Endothelial cell (in vitro differentiated cells): ENCODE data around the gene FIGN. TPM values are rescaled to one million over a fixed set of nuclear protein-coding genes. Genes with fewer than 3 reads are reported as not detected.

Experiments used
- DNase-seq: peaks from one replicate; pipeline ENCODE4 v3.0.0; 2021; ENCODE audit warnings: low spot score
- H3K27ac Mint-ChIP-seq: one replicate; pipeline ENCODE4 v1.8.0; 2021; ENCODE audit warnings: mixed read lengths, inconsistent platforms; ENCODE audit not compliant: unreplicated experiment
- H3K27me3 Mint-ChIP-seq: one replicate; pipeline ENCODE4 v1.8.0; 2021; ENCODE audit warnings: mild to moderate bottlenecking, moderate library complexity, mixed read lengths, inconsistent platforms; ENCODE audit not compliant: unreplicated experiment
- H3K36me3 Mint-ChIP-seq: one replicate; pipeline ENCODE4 v1.8.0; 2021; ENCODE audit warnings: mild to moderate bottlenecking, low read depth, mixed read lengths, inconsistent platforms; ENCODE audit not compliant: unreplicated experiment
- H3K4me1 Mint-ChIP-seq: one replicate; pipeline ENCODE4 v1.8.0; 2021; ENCODE audit warnings: mild to moderate bottlenecking, mixed read lengths, inconsistent platforms; ENCODE audit not compliant: unreplicated experiment
- H3K4me3 Mint-ChIP-seq: one replicate; pipeline ENCODE4 v1.8.0; 2021; ENCODE audit warnings: mild to moderate bottlenecking, mixed read lengths, inconsistent platforms; ENCODE audit not compliant: unreplicated experiment
- H3K9me3 Mint-ChIP-seq: one replicate; pipeline ENCODE4 v1.8.0; 2021; ENCODE audit warnings: mixed read lengths, inconsistent platforms; ENCODE audit not compliant: unreplicated experiment
- total RNA-seq: library from RNA; stranded (reverse); fragmentation: NEBNext Ultra II Directional; extraction: Animal tissue kit (Norgen Biotek cat#: 25700); gene quantifications from one replicate; pipeline ENCODE4 v1.2.1, GENCODE V29; 2021; ENCODE audit not compliant: unreplicated experiment
- TF ChIP-seq, protein P1 (sequence below): fragments of 200-600 bp; sonication (generic); IDR thresholded peaks from one replicate; pipeline ENCODE4 v1.5.0; 2021; ENCODE audit warnings: antibody characterized with exemption; ENCODE audit not compliant: unreplicated experiment

The FIGN gene
- total RNA-seq, 1 donor from 2014 or later: 14.0 TPM

DNA sequence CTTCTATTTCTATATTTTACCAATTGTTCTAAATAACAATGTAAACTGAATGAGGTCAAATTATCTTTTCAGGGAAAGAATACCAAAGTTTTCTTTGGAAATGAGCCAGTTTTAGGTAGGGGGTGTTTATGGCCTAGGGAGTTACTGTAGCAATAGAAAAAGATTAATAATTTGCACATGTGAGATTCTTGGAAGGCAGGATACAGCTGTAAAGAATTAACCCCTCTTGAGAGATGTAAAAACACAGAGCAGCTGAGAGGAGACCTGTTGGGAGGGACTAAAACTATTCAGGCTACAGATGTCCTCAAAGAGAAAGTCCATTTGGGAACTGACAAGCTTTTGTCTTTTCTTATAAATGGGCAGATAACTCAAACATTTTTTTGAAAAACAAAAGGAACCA is 182.2 kb downstream of the FIGN start:
- TF ChIP-seq, protein P1, sequence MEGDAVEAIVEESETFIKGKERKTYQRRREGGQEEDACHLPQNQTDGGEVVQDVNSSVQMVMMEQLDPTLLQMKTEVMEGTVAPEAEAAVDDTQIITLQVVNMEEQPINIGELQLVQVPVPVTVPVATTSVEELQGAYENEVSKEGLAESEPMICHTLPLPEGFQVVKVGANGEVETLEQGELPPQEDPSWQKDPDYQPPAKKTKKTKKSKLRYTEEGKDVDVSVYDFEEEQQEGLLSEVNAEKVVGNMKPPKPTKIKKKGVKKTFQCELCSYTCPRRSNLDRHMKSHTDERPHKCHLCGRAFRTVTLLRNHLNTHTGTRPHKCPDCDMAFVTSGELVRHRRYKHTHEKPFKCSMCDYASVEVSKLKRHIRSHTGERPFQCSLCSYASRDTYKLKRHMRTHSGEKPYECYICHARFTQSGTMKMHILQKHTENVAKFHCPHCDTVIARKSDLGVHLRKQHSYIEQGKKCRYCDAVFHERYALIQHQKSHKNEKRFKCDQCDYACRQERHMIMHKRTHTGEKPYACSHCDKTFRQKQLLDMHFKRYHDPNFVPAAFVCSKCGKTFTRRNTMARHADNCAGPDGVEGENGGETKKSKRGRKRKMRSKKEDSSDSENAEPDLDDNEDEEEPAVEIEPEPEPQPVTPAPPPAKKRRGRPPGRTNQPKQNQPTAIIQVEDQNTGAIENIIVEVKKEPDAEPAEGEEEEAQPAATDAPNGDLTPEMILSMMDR: no peak
- H3K36me3 Mint-ChIP-seq: no peaks in the 10 kb centered on the region
- no peaks in the 10 kb centered on the region for H3K4me1 Mint-ChIP-seq
- no peaks in the 10 kb centered on the region for H3K27me3 Mint-ChIP-seq
- no peak overlapping the region for H3K27ac Mint-ChIP-seq
- no peak for DNase-seq
- H3K9me3 Mint-ChIP-seq: no peaks in the 10 kb centered on the region
- no peak overlapping the region for H3K4me3 Mint-ChIP-seq

DNA sequence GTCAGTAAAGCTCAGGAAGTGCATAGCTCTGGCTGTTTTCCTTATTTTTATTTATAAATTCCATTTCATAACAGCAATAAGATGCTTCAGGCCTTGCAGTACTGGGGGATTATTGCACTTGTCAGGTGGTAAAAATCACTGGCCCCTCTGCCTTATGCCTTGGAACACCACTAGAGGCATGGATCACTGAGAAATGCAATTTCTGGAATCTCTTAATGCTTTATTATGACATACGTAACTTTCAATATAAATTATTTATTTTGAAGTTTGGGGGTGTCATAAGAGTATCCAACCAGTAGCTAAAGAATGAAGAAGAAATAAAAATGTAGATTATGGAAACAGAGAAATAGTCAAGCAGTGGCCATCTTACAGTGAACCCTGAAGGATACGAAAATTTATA is 183.1 kb downstream of the FIGN start:
- TF ChIP-seq, protein P1: no peak
- Mint-ChIP-seq H3K36me3 (no peaks in the 10 kb centered on the region), H3K27me3 (no peaks in the 10 kb centered on the region), H3K9me3 (no peaks in the 10 kb centered on the region), H3K27ac (no peak overlapping the region), H3K4me3 (no peak overlapping the region), H3K4me1 (no peaks in the 10 kb centered on the region)
- no peak for DNase-seq

DNA sequence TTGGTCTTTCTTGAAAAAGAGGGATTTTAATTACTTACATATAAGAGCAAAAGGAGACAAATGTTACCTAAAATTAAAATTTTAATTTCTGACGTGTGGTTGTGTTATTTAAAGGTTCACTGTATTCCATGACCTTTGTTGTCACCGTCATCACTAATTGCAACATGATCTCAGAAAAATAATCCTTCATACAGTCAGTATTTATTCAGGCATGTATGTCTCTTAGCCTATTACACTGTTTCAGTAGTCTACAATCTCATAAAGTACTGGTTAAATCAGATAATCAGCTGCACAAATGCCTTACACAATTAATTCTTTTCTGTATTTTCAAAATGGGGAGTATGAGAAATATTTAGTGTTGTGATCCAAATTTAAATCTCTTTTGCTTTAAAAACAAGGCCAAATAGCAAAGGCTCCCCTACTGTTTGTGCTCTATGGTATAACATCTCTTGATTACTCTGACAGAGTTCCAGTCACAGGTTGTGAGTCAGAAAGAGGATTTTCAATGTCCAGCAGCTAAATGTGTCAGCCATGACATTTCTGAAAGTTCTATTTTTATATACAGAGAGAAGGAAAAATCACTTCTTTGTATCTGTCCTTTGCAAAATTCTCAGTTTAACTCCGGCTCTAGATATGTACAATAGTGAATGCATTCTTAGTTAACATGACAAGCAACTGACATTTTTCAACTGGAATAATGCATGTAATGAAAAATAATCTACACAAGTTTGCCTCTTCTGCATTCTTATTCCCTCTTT is 184.0 kb downstream of the FIGN start:
- Mint-ChIP-seq H3K4me1 (no peaks in the 10 kb centered on the region), H3K27ac (no peak overlapping the region), H3K27me3 (no peaks in the 10 kb centered on the region), H3K36me3 (no peaks in the 10 kb centered on the region), H3K4me3 (no peak overlapping the region), H3K9me3 (no peaks in the 10 kb centered on the region)
- no peak for DNase-seq
- TF ChIP-seq, protein P1: no peak

DNA sequence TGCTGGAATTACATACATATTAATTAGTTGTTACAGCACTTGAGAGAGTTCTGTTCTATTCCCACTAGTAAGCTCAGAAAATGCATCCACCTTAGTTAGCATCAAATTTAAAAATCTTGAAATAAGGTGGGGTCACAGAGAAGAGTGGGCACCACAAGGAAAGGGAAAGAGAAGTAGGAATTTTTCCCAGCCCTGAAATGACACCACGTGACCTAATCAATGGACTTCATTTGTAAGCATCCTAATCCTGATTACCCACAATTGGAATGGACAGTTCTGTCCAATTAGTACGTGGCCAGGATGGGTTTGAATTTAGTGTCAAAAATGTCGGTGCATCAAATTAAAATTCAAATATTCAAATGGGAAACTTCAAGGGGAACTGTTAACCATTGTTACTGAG is 186.8 kb downstream of the FIGN start:
- TF ChIP-seq, protein P1: no peak
- no peaks in the 10 kb centered on the region for H3K27me3 Mint-ChIP-seq
- DNase-seq: no peak
- no peaks in the 10 kb centered on the region for H3K9me3 Mint-ChIP-seq
- no peak overlapping the region for H3K4me3 Mint-ChIP-seq
- H3K4me1 Mint-ChIP-seq: no peaks in the 10 kb centered on the region
- no peaks in the 10 kb centered on the region for H3K36me3 Mint-ChIP-seq
- H3K27ac Mint-ChIP-seq: no peak overlapping the region
